H54 (cell line): Measurements from ENCODE around the gene ARGLU1.

ENCODE experiments used
- DNase-seq: peaks from one replicate; pipeline ENCODE4 v3.0.0; 2011; ENCODE audit warnings: low spot score, mixed read lengths; ENCODE audit not compliant: insufficient read length
- FAIRE-seq: peaks from 3 replicates; lab custom pipeline; 2011; peaks lifted over from hg19 to GRCh38; lab: Jason Lieb, UNC
- POLR2A ChIP-seq: IDR thresholded peaks from 2 replicates; pipeline ENCODE4 v1.6.1; 2011; ENCODE audit warnings: low read depth, mild to moderate bottlenecking, low read length

Gene ARGLU1

DNA sequence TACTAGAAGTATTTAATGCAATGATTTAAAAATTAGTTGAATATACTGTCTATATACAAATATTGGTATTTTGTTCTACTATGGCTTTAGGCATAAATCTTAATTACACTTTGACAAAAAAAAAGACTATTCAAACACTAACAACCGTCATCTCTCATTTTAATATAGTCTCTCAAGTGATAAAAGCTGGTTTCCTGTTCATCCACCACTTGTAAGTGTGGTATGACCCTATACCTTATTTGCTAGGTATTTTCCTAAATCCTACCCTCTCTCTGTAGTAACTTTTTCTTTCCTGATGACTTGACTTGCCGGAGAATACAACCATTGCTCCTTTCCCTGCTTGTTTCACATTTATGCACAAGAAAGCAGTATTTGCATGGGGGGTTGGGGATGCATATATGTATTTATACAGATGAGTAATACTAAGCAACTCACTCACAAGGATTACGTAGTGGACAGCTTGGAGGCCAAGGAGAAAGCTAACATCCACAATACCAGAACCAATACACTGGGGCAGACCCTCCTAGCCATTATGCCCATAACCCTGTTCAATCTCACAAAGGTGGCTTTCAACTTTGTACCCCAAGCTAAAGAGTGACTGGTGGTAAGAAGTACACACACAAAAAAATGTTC is 19.8 kb downstream of the ARGLU1 start:
- no peak for DNase-seq
- TF ChIP-seq POLR2A: no peak
- FAIRE-seq: peak; percentile 86

- DNase-seq: no peak
- no peak for TF ChIP-seq POLR2A
- FAIRE-seq: peak; percentile 87
These were observed 26.1 kb downstream of the ARGLU1 start for GRCh38 chr13:106541826-106542225.

- FAIRE-seq (peak; percentile 83), DNase-seq (no peak)
- no peak for TF ChIP-seq POLR2A
These were observed 27.3 kb downstream of the ARGLU1 start for GRCh38 chr13:106540613-106541012.

DNA sequence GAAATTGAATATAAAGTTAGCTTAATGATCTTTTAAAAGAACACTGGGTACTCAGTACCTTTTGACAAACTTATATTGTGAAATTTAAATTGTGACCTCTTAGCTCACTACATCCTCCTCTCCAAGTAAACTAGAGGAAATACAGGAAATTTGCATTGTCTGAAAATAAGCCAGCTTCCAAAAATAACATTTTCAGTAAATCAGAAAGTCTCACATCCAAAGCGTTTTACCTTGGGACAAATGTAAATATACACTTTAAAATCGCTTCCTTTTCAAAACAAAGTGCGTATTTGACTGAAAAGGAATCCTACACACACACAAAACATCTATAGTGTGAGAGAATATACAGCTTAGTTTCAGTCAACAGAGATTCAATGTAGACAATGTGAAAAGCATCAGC is 30.4 kb downstream of the ARGLU1 start:
- no peak for DNase-seq
- FAIRE-seq: peak; percentile 95
- TF ChIP-seq POLR2A: no peak

- peak; percentile 97 for DNase-seq
- peak; percentile 100 for FAIRE-seq
These were observed 31.5 kb downstream of the ARGLU1 start for GRCh38 chr13:106536244-106537034.

GRCh38 chr13:106535552-106536243 is 32.2 kb downstream of the ARGLU1 start, which contains the start of gene EFNB2:
Gene EFNB2, minus strand, starts transcription at chr13:106535662. Its CDS starts 698 bp downstream, at chr13:106534964.
- peak; percentile 99 for DNase-seq
- FAIRE-seq: peak; percentile 95
- TF ChIP-seq POLR2A: peak; percentile 94

More at GRCh38 chr13:106536244-106537034, 31.5 kb downstream of the ARGLU1 start:
- TF ChIP-seq POLR2A: no peak

DNA sequence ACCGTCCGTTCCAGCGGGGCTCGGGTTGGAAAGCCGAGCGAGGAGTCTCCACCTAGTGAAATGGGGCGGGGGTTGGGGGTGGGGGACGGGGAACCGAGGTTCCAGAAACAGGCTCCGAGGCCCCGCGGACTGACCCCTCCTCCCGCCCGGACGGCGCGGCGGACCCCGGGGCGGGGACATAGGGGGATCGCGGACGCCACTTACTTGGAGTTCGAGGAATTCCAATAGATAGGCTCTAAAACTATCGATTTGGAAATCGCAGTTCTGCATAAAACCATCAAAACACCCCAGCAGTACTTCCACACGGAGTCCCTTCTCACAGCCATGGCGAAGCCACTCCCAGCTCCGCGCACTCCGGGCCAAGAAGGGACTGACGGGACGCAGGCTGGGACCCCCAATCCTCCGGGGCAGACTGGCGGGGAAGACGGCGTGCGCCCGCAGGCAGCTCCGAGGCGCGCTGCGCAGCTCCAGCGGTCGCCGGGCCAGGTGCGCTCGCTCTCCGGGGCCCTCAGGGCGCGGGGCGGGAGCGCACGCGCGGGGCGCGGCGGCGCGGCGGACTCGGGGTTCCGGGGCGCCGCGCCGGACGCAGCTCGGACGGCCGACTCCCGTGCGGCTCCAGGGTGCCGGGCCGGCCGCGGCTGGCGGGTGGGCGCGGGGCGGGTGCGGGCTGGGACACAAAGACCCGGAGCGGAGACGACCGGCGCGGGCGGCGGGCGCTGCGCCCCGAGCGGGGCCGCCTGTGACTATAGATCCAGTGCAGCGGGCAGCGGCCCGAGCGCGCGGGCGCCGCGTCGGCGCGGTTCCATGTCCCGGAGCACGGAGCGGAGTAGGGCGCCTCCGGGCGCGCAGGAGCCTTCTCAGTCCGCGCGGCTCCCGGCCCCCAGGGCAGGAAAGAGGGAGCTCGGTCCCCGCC is 33.0 kb downstream of the ARGLU1 start:
- TF ChIP-seq POLR2A: no peak
- DNase-seq: peak; percentile 51
- no peak for FAIRE-seq

- DNase-seq: peak; percentile 76
- no peak for TF ChIP-seq POLR2A
- no peak for FAIRE-seq
These were observed 33.8 kb downstream of the ARGLU1 start for GRCh38 chr13:106533943-106534638.

GRCh38 chr13:106533101-106533942 is 34.6 kb downstream of the ARGLU1 start:
- peak; percentile 91 for FAIRE-seq
- TF ChIP-seq POLR2A: no peak
- peak; percentile 91 for DNase-seq

GRCh38 chr13:106532111-106532929 is 35.6 kb downstream of the ARGLU1 start:
- DNase-seq (no peak), FAIRE-seq (peak; percentile 77)
- TF ChIP-seq POLR2A: no peak

DNA sequence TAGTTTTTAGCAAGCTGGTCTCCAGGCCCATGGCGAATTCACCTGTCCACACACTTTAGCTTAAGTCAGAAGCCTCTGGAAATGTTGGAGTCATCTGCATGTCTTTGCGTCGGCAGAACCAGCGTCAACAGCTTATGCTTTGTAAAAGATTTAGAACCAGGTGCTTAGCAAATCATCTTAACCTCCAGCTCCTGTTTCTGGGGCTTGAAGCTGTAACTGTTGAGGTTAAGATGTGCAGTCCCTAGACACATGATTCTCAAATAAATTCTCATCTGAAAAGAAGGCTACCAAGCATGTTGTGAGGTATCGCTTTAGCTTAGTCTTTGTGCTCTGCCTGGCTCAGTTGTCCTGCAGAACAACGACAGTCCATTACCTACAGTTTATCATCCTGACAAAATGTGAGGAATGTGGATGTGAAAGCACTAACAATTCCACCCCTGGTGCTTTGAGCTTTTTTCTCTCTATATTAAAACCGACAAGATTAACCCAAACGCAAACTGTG is 36.9 kb downstream of the ARGLU1 start:
- no peak for DNase-seq
- TF ChIP-seq POLR2A: no peak
- peak; percentile 33 for FAIRE-seq
